Mesenteric fat pad (tissue), 1 donor: ENCODE results near the gene SRSF3. TPM values are rescaled to one million over a fixed set of nuclear protein-coding genes. Genes with fewer than 3 reads are reported as not detected.
A peak's percentile ranks its signal among the peaks of the same experiment; 100 is the strongest.
"Not testable (repeated sequence)": the region's sequence is repeated elsewhere in the genome, so short reads cannot be mapped to it uniquely, and the experiment has no call there.

Source experiments
- DNase-seq: peaks from one replicate; pipeline ENCODE4 v3.0.0-alpha.2; 2020; ENCODE audit warnings: low spot score
- long read RNA-seq: library from polyadenylated mRNA; unstranded; transcript quantifications from one replicate; pipeline ENCODE4 v2.0.0, GENCODE V29; 2020
- total RNA-seq: library from RNA; stranded (reverse); fragmentation: NEBNext Ultra II Directional; extraction: Animal tissue kit (Norgen Biotek cat#: 25700); gene quantifications from one replicate; pipeline ENCODE4 v1.2.1, GENCODE V29; 2021
- donor health status: DM: yes; HTN: yes; CAD: no.

Gene SRSF3
- 214 TPM for total RNA-seq
- long read RNA-seq, full-length matches to known transcripts = 1,098 of 1,142 reads
- long read RNA-seq, partial matches to known transcripts = 22 of 1,142 reads
- long read RNA-seq, other reads (novel, unspliced or antisense) = 22 of 1,142 reads

GRCh38 chr6:36594029-36594815 is at the start of gene SRSF3:
TSS of gene SRSF3 (plus strand) at chr6:36594362. CDS start at chr6:36596763, 2,401 bp downstream.
- DNase-seq = peak; percentile 98

GRCh38 chr6:36545767-36546307 is 48.3 kb upstream of the SRSF3 start:
- DNase-seq = no peak

DNA sequence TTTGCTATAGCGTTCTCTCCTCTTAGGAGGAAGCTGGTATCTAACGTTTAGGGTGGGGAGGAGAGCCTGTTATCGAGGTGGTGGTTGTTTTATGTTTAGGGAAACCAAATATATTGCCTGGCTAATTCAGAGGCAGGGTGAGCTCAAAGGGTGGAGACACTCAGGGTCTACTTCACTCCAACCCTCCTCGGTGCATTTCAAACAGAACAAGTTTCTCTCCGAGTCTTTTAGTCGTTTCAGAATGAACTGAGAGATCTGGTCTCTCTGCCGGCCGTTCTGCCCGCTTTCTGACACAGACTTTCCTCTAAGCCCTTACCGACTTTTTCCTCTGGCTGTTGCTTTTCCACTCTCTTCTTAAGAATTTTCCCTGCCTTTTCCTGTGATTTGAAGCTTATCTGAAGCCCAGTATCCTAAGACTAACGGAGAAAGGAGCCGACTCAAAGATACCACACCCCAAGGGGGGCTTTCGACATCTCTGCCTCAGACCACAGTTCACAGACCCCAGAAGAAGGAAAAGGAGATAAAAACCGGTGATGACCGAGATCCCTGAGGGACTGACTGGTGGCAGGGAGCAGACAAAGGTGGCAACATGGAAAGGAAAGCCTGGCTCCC is 47.7 kb upstream of the SRSF3 start:
- DNase-seq = no peak

DNA sequence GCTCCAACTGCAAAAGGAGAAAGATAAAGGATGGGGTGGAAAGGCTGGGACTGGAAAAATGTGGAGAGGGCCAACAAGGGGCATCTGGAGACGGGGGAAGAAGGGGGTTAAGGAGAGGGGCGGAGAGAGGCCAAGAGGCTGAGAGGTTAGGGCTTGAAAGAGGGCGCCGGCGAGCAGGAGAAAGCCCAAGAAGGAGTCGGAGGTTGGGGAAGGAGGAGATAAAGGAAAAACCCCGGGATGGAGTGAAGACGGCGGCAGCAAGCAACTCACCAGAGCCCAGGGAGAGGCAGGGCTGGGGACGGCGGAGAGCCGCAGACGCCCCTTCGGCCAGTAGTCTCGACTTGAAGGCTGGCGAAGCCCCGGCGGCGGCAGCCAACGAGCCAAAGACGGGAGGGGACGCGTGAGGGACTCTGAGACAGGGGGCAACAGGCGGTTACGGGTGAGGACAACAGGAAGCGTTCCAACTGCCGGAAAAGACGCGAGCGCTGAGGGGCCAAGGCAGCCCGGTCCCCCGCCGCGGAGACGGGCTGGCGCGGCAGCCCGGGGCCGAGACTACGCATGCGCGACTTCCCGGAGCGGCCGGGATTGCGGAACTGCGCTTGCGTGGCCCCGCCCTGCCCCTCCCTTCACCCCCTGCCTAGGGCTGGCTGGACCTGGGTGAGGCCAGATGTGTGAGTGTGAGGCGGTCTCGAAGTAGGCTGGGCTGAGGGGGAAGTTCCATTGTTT is 47.1 kb upstream of the SRSF3 start, which contains the start of gene STK38:
STK38 (minus strand) TSS at position 560 of the 726 bp plus-strand sequence. CDS start 7,277 bp downstream, outside the sequence.
- peak; percentile 99 for DNase-seq

- DNase-seq = no peak
Observed at GRCh38 chr6:36547646-36548400, 46.3 kb upstream of the SRSF3 start.

DNA sequence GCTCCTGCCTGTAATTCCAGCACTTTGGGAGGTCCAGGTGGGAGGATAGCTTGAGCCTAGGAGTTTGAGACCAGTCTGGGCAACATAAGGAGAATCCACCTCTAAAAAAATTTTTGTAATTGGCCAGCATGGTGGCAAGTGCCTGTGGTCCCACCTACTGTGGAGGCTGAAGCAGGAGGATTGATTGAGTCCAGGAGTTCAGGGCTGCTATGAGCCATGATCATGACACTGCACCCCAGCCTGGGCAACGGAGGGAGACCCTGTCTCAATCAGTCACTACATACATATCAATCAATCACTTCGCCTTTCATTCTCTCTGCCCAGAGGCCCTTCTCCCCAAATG is 45.8 kb upstream of the SRSF3 start:
- no peak for DNase-seq

- DNase-seq = no peak
Observed at GRCh38 chr6:36550473-36551000, 43.6 kb upstream of the SRSF3 start.

GRCh38 chr6:36555750-36556252 is 38.4 kb upstream of the SRSF3 start:
- no peak for DNase-seq

- no peak for DNase-seq
Observed at GRCh38 chr6:36556281-36556680, 37.9 kb upstream of the SRSF3 start.

GRCh38 chr6:36559011-36559793 is 35.0 kb upstream of the SRSF3 start:
- DNase-seq = no peak

DNA sequence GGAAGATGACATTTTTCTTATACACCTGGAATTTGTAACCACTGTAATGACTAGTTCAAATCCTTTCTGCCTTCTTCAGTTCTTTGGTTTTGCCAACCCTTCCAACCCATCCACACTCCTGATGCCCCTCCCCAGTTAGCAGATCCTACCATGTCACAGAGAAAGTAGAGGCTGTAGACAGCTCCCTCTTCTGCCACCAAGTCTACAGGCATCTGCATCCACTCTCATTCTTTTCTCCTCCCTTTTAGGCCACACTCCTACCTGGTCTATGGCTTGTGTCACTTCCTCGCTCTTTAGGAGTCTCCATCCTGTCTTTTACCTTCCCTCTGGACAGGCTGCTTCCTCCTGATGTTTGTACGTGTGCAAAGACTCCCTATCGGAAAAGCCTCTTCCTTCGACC is 33.3 kb upstream of the SRSF3 start:
- no peak for DNase-seq

DNA sequence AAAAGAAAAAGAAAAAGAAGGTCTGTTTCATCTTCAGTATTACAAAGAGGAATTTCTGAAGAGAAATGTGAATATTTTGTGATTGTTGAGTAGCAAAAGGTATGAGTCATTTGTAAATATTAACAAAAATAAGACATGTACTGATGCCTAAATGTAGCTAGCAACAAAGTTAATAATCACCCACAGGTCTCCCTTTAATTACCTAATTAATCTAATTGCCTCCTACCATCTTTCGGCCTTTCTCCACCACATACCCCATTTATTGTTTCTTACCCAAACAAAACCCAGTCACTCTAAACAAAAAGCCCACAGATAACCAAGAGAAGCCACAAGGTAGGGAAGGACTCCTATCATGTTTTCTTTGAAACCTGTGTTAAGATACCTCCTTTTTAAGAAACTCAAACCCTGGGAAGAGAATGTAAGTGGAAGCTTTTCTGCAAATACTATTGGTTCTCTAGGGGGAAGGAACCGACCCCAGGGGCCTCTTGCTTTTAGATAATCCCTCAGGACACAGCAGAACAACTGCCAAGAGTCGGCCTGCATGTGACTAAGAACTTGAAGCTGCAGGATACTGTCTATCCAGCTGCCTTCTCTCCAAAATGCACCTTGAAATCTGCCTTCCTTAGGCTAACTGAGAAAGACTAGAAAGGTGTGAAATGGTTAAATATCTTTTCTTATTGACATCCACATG is 30.8 kb upstream of the SRSF3 start:
- DNase-seq = no peak

- no peak for DNase-seq
Observed at GRCh38 chr6:36563928-36564284, 30.3 kb upstream of the SRSF3 start.

DNA sequence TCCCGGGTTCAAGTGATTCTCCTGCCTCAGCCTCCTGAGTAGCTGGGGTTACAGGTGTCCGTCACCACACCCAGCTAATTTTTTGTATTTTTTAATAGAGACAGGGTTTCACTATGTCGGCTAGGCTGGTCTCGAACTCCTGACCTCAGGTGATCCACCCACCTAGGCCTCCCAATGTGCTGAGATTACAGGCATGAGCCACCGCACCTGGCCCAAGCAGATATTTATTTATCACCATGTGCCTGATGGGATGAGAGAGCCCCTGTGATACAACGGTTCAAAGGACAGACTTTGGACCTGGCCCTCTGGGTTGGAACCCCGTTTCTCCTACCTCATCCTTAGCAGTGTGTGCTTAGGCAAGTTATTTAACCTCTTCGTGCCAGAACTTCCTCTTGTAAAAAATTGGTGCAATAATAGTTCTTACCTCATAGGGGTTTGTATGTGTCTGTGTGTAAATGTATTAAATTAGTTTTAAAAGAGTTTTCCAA is 27.7 kb upstream of the SRSF3 start:
- DNase-seq = no peak

DNA sequence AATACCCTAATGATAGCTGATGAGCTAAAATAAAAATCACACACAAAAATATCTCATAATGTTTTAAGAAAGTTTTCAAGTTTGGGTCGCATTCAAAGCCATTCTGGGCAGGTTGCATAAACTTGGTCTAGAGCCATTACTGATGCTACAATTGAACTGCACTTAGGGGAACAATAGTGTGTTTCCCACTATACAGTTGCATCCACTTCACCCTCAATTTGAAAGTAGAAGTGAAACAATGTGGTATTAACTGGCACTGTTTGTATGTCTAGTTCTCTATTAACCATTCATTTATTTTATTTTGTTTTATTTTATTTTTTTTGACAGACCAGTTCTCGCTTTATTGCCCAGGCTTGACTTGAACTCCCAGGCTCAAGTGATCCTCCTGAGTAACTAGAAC is 23.9 kb upstream of the SRSF3 start:
- no peak for DNase-seq

- no peak for DNase-seq
Observed at GRCh38 chr6:36571122-36572043, 22.8 kb upstream of the SRSF3 start.

GRCh38 chr6:36572353-36573311 is 21.5 kb upstream of the SRSF3 start:
- not testable (repeated sequence) for DNase-seq
